ENCODE measurements around the gene VAV3.

The VAV3 gene

GRCh38 chr1:107830075-107830474 is 134.9 kb downstream of the VAV3 start:
- H3K4me1 Mint-ChIP-seq, result no peaks in the 10 kb centered on the region

GRCh38 chr1:107829036-107829770 is 135.8 kb downstream of the VAV3 start:
- DNase-seq, result no peak
- Mint-ChIP-seq H3K9me3 (no peaks in the 10 kb centered on the region), H3K4me1 (no peaks in the 10 kb centered on the region), H3K27me3 (ENCODE audit: low read depth, poor library complexity) (no peaks in the 10 kb centered on the region), H3K36me3 (ENCODE audit: low read depth) (no peaks in the 10 kb centered on the region), H3K4me3 (no peak overlapping the region), H3K27ac (no peak overlapping the region)
- no peak for TF ChIP-seq CTCF (IDR thresholded peaks at IDR 0.05)

More at GRCh38 chr1:107830075-107830474, 134.9 kb downstream of the VAV3 start:
- Mint-ChIP-seq H3K4me3 (no peak overlapping the region), H3K9me3 (no peaks in the 10 kb centered on the region), H3K27ac (no peak overlapping the region), H3K27me3 (ENCODE audit: low read depth, poor library complexity) (peaks cover 2% of the 10 kb centered on the region), H3K36me3 (ENCODE audit: low read depth) (no peaks in the 10 kb centered on the region)
- no peak for TF ChIP-seq CTCF (IDR thresholded peaks at IDR 0.05)
- no peak for DNase-seq

DNA sequence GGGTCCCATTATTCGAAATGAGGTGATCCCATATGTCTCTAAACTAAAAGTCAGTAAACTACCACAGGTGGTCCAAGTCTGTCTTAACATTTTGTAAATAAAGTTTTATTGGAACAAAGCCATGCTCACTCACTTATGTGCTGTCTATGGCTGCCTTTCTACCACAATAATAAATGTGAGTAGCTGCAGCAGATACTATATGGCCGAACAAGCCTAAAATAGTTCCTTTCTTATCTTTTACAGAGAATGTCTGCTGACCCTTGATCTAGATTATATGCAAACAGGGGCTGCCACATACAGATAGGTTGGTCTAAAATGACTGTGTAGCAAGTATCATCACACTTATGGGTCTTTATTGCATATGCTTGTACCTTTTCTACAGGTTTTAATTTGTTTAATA is 140.0 kb downstream of the VAV3 start:
- Mint-ChIP-seq H3K9me3 (peaks cover 12% of the 10 kb centered on the region), H3K4me3 (no peak overlapping the region), H3K36me3 (ENCODE audit: low read depth) (no peaks in the 10 kb centered on the region), H3K4me1 (no peaks in the 10 kb centered on the region), H3K27me3 (ENCODE audit: low read depth, poor library complexity) (no peaks in the 10 kb centered on the region), H3K27ac (no peak overlapping the region)
- DNase-seq, result no peak
- TF ChIP-seq CTCF (IDR thresholded peaks at IDR 0.05), result no peak

DNA sequence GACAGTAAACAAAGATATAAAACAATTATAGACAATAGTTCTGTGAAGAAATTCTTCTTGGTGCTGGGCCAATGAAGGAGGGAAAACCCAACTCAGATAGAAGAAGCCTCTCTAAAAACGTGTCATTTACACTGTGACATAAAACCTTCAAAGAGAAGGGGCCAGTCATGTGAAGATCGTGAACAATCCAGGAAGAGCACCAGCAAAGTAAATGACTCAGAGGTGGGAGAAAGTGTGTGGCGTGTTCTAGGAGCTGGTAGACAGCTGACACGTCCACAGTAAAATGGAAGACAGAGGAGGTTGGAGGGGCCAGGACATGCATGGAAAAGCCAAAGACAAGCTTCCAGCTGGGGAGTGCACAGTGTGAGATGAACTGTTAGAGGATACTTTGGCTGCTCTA is 143.6 kb downstream of the VAV3 start:
- no peak for DNase-seq
- peaks cover 4% of the 10 kb centered on the region for H3K27me3 Mint-ChIP-seq (ENCODE audit: low read depth, poor library complexity)
- no peak overlapping the region for H3K27ac Mint-ChIP-seq

GRCh38 chr1:107820801-107821200 is 144.2 kb downstream of the VAV3 start:
- H3K27me3 Mint-ChIP-seq (ENCODE audit: low read depth, poor library complexity), result peaks cover 4% of the 10 kb centered on the region
- no peak overlapping the region for H3K27ac Mint-ChIP-seq
- H3K9me3 Mint-ChIP-seq, result peaks cover 12% of the 10 kb centered on the region
- no peak for DNase-seq
- H3K4me3 Mint-ChIP-seq, result no peak overlapping the region
- no peaks in the 10 kb centered on the region for H3K36me3 Mint-ChIP-seq (ENCODE audit: low read depth)
- no peaks in the 10 kb centered on the region for H3K4me1 Mint-ChIP-seq
- TF ChIP-seq CTCF (IDR thresholded peaks at IDR 0.05), result no peak

More for the DNA sequence above, 143.6 kb downstream of the VAV3 start:
- Mint-ChIP-seq H3K36me3 (ENCODE audit: low read depth) (no peaks in the 10 kb centered on the region), H3K4me3 (no peak overlapping the region), H3K4me1 (no peaks in the 10 kb centered on the region), H3K9me3 (peaks cover 12% of the 10 kb centered on the region)
- no peak for TF ChIP-seq CTCF (IDR thresholded peaks at IDR 0.05)

GRCh38 chr1:107817935-107818334 is 147.0 kb downstream of the VAV3 start:
- no peak for TF ChIP-seq CTCF (IDR thresholded peaks at IDR 0.05)
- H3K4me1 Mint-ChIP-seq, result no peaks in the 10 kb centered on the region
- no peak overlapping the region for H3K4me3 Mint-ChIP-seq
- H3K27me3 Mint-ChIP-seq (ENCODE audit: low read depth, poor library complexity), result peaks cover 7% of the 10 kb centered on the region
- no peak overlapping the region for H3K27ac Mint-ChIP-seq
- H3K9me3 Mint-ChIP-seq, result peaks cover 8% of the 10 kb centered on the region
- no peak for DNase-seq
- H3K36me3 Mint-ChIP-seq (ENCODE audit: low read depth), result no peaks in the 10 kb centered on the region
